C4-2B (cell line): ENCODE results near the gene ELANE.

Experiments used
- CTCF ChIP-seq: fragments of 450-650 bp; conservative IDR thresholded peaks from 2 replicates; pipeline ENCODE4 v1.5.1; 2017; ENCODE audit warnings: mild to moderate bottlenecking
- ZFX ChIP-seq: fragments of 450-650 bp; IDR thresholded peaks from 2 replicates; pipeline ENCODE4 v1.6.1; 2017

GRCh38 chr19:901216-902092 lies 49.4 kb downstream of the ELANE start:
- TF ChIP-seq CTCF = no peak
- no peak for TF ChIP-seq ZFX
